GM19328 (cell line): ENCODE results near the gene ADGRE2.
"Not testable (repeated sequence)": the region's sequence is repeated elsewhere in the genome, so short reads cannot be mapped to it uniquely, and the experiment has no call there.

Experiments used
- ATAC-seq: cut with Tn5 transposase; IDR thresholded peaks from one replicate; pipeline ENCODE4 v1.9.1; 2021; ENCODE audit warnings: mild to moderate bottlenecking, moderate library complexity; ENCODE audit not compliant: unreplicated experiment

ADGRE2 gene

GRCh38 chr19:14778110-14778845 is at the start of gene ADGRE2:
TSS of gene ADGRE2 (minus strand) at chr19:14778560. CDS start at chr19:14776756, 1,804 bp downstream.
- ATAC-seq, result not testable (repeated sequence)

- no peak for ATAC-seq
Observed at GRCh38 chr19:14826006-14826405, 47.6 kb upstream of the ADGRE2 start.

GRCh38 chr19:14821937-14822336 is 43.6 kb upstream of the ADGRE2 start:
- no peak for ATAC-seq

GRCh38 chr19:14818588-14818987 is 40.2 kb upstream of the ADGRE2 start:
- ATAC-seq, result no peak

- no peak for ATAC-seq
Observed at GRCh38 chr19:14817052-14817451, 38.7 kb upstream of the ADGRE2 start.

GRCh38 chr19:14814982-14815652 is 36.8 kb upstream of the ADGRE2 start:
- ATAC-seq, result no peak

- no peak for ATAC-seq
Observed at GRCh38 chr19:14809272-14810057, 31.1 kb upstream of the ADGRE2 start.

GRCh38 chr19:14804765-14805164 is 26.4 kb upstream of the ADGRE2 start:
- no peak for ATAC-seq

GRCh38 chr19:14798760-14799159 is 20.4 kb upstream of the ADGRE2 start:
- no peak for ATAC-seq

- ATAC-seq, result no peak
Observed at GRCh38 chr19:14796021-14796420, 17.7 kb upstream of the ADGRE2 start.

GRCh38 chr19:14795078-14795721 is 16.8 kb upstream of the ADGRE2 start:
- ATAC-seq, result no peak

GRCh38 chr19:14792250-14792649 is 13.9 kb upstream of the ADGRE2 start:
- not testable (repeated sequence) for ATAC-seq

- no peak for ATAC-seq
Observed at GRCh38 chr19:14786421-14786851, 8.1 kb upstream of the ADGRE2 start.

GRCh38 chr19:14785102-14785793 is 6.9 kb upstream of the ADGRE2 start:
- ATAC-seq, result not testable (repeated sequence)

- ATAC-seq, result not testable (repeated sequence)
Observed at GRCh38 chr19:14784730-14785101, 6.4 kb upstream of the ADGRE2 start.

- not testable (repeated sequence) for ATAC-seq
Observed at GRCh38 chr19:14783410-14783998, 5.1 kb upstream of the ADGRE2 start.

- no peak for ATAC-seq
Observed at GRCh38 chr19:14782626-14783409, 4.5 kb upstream of the ADGRE2 start.

- ATAC-seq, result not testable (repeated sequence)
Observed at GRCh38 chr19:14781713-14782536, 3.6 kb upstream of the ADGRE2 start.
